Measurements from ENCODE around the gene KCTD19. TPM values are rescaled to one million over a fixed set of nuclear protein-coding genes. Genes with fewer than 3 reads are reported as not detected.
A peak's percentile ranks its signal among the peaks of the same experiment; 100 is the strongest.
"Not testable (repeated sequence)": the region's sequence is repeated elsewhere in the genome, so short reads cannot be mapped to it uniquely, and the experiment has no call there.

Gene KCTD19
- not detected in 2 replicates for total RNA-seq (2014; rRNA removed; shearing (Covaris generic))

DNA sequence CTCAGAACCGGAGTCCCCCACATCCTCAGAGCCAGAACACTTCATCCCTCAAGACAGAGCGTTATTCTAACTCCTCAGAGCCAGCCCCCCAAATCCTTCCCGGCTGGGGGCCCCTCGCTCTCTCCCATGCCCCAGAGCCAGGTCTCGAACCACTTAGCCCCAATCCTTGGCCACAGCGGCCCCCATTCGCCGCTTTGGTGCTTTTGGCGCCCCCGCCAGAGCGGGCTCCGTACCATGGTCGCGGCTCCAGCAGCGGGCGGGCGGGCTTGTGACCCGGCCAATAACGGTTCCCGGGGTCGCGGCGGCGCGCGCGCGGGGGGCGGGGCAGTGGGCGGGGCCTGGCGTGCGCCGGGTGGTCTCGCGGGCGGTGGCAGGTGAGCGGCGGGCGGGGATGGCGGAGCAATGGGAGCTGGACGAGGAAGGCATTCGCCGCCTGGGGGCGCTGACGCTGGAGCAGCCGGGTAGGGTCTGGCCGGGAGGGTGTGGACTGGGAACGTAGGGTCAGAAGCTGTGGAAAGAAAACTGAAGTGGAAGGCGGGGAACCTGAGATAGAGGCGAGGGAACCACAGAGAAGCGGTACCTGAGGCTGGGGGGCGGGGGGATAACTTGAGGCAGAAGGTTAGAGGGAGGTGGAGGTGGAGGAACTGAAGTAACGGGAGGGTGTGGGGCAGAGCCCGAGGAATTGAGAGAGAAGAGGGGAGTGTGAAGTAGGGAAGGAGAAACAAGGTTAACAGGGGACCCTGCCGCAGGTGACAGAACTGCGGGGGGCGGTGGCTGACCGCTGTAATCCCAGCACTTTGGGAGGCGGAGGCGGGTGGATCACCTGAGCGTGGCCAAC, at the start of gene KCTD19, which contains the start of gene LRRC36:
TSS of gene KCTD19 (minus strand) at position 270 of the 838 bp plus-strand sequence. CDS start at position 236, 34 bp downstream.
TSS of gene LRRC36 (plus strand) at position 344 of the 838 bp plus-strand sequence. CDS start at position 392, 48 bp downstream.
- no peak for DNase-seq (ENCODE audit: low spot score)

DNA sequence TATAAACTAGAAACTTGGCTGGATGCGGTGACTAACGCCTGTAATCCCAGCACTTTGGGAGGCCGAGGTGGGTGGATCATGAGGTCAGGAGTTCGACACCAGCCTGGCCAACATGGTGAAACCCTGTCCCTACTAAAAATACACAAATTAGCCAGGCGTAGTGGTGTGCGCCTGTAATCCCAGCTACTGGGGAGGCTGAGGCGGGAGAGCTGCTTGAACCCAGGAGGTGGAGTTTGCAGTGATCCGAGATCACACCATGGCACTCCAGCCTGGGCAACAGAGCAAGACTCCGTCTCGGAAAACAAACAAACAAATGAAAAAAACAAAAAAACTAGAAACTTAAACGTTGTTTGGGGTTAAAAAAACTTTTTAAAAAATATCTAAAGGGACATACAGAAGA, 49.5 kb upstream of the KCTD19 start:
- DNase-seq (ENCODE audit: low spot score) = not testable (repeated sequence)

DNA sequence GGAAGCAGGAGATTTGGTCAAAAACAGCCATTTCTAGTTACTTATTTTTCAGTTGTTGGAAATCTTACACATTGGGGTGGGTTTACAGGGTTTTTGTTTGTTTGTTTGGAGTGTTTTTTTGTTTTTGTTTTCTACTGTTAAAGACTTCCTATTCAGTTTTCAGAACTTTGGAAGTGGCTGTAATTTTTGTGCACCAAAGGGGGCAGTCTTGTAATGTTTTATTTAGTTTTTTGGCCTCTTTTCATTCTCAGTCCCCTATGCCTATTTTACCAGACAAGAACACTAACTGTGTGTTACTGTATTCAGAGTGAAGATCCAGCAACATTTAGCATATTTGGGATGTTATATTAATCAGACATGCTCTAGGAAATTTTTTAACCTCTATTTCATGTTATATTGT, 46.1 kb upstream of the KCTD19 start:
- no peak for DNase-seq (ENCODE audit: low spot score)

DNA sequence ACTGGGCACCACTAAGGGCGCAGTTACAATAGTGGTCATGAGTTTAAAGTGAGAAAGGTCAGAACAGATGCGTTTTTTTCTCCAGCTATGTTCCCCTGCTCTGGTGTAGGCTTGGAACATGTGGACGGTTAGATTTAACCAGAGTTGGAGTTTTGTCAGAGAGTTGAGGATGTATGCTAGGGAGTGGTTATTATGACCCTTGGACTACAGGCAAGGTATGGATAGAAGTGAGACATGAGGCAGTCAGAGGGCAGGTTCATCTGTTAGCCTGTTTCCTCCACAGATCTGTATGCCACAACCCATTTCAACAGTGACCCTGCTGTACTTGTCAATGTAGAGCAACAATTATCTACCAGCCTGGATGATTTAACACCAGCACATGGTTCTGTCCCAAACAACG, 44.1 kb upstream of the KCTD19 start:
- no peak for DNase-seq (ENCODE audit: low spot score)

DNA sequence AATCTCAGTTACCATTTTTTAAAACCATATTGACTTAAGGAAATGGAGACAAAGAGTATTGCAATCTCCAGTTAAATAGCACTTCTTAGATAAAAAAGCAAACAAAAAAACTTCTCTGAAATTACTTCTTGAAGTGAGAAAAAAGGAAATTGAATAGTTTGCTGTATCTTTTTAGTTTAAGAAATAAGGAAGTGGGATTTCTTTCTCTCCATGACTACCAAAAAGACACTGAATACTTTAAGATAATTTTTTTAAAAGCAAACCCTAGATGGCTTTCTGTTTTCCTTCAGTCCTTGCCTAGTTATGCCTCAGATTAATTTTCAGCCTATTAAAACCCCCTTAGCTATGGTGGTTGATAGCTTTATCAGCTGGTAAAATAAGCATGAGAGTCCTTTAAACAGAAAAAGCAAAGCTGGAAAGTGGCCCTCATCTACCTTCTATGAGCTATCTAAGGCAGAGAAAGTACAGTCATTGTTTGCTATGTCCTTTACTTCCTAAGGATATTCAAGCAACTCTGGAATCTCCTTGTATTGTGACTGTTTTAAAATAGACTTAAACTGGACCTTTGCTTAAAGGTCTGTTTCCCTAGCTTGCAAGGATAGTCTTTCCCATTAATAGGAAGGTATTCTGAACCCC, 38.2 kb upstream of the KCTD19 start:
- DNase-seq (ENCODE audit: low spot score) = peak; percentile 55

DNA sequence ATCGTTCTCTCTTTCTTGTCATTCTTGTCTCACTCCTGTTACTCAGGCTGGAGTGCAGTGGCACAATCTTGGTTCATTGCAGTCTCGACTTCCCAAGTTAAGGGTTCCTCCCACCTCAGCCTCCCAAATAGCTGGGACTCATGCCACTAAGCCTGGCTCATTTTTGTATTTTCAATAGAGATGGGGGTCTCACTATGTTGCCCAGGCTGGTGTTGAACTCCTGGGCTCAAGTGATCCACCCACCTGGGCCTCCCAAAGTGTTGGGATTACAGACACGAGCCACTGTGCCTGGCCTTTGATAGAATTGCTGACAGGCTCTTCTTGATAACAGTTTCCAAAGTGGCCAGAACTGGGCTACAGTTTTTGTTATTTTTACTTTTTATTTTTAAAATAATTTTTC, 34.5 kb upstream of the KCTD19 start:
- DNase-seq (ENCODE audit: low spot score) = no peak

DNA sequence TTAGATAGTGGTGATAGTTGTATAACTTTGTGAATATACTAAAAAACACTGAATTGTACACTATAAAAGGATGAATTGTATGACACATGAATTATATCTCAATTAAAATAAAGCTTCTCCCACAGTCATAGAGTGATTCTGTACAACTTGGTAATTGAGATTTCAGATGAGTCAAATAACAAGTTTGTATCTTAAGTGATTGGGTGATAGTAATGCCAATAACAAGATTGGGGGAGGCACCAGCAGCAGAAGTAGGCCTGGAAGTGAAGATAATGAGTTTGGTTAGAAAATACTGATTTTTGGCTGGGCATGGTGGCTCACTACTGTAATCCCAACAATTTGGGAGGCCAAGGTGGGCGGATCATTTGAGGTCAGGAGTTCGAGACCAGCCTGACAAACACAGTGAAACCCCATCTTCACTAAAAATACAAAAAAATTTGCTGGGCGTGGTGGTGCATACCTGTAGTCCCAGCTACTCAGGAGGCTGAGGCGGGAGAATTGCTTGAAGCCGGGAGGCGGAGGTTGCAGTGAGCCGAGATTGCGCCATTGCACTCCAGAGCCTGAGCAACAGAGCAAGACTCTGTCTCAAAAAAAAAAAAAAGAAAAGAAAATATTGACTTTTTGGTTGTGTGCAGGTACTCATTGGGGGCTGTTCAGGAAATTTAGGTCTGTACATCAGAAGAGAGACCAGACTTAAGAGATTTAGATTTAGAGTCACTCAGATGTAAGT, 33.2 kb upstream of the KCTD19 start:
- DNase-seq (ENCODE audit: low spot score) = not testable (repeated sequence)

DNA sequence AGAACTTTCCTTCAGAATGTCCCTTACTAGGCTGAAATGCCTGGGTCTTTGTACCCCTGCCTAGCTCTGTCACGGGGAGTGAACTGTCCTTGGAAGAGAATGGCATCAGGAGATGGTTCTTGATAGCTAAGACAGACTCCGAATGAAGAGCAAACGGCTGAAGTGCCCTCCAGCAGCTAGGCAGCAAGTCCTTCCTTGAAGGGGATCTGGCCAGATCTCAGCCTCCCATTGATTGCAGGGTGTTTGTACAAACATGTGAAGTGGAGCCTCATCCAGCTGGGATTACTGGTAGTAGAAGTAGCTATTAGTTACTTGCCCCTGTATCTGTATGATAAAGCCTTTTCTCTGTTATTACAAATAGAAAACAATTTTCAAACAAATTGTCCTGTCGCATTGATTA, 31.0 kb upstream of the KCTD19 start:
- no peak for DNase-seq (ENCODE audit: low spot score)

DNA sequence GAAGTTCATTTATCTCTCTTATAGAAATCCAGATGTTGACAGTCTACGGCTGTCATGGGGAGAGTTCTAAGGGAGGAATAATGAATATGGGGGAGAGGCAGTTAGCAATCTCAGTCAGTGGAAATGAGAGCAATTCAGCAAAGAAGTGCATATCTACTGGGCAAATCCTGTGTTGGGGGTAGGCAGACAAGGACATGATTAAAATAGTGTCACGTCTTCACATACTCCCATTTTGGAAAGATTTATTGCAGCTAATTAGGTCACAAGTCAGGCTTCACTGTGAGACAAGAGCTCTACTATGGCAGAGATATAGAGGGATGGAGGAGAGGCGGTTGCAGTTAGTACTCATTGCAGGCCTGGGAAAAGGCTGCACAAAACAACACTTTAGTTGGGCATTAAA, 29.9 kb upstream of the KCTD19 start:
- no peak for DNase-seq (ENCODE audit: low spot score)

DNA sequence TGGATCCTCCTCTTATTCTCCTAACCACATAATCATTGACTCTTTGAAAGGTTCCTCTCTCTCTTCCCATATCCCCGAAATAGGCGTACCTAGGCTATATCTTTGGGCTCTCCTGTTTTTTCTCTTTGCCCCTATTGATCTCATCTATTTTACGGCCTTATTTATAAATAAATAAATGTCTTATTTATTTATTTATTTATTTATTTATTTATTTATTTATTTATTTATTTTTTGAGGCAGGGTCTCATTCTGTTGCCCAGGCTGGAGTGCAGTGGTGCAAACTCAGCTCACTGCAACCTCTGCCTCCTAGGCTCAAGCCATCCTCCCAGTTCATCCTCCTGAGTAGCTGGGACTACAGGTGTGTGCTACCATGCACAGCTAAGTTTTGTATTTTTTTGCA, 25.9 kb upstream of the KCTD19 start:
- DNase-seq (ENCODE audit: low spot score) = not testable (repeated sequence)

DNA sequence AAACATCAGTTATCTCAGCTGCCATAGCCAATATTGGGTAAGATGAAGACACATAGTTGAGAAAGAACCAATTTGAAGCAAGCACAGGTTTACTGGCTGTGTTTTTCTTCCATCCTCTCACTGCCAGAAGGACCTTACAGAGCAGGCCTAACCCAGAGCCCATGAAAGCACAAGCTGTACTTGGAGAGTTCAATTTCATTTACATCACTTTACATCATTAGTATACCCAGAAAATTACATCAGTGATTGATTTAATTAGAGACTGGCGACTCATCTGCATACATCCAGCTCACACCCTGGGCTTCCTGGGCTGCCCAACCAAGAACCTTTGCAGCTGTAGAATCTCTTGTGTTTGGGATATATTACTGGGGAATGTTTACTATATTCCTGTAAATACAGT, 23.8 kb upstream of the KCTD19 start:
- DNase-seq (ENCODE audit: low spot score) = no peak

DNA sequence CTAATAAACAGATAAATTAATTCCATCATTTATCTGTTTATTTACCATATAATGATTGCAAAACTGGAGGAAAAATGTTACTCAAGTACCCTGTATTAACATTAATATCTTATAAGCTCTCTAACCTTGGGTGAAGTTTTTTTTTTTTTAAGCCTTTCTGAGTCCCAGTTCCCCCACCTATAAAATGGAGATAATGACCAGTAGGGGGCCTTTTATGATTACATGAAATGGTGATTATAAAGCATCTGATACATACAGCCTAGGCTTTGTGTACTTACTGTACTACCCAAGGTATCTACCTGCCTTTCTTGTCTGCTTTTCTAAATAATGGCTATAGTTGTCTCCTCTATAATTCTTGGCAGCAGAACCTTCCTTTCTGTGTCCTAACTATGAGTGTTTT, 22.6 kb upstream of the KCTD19 start:
- DNase-seq (ENCODE audit: low spot score) = peak; percentile 71

DNA sequence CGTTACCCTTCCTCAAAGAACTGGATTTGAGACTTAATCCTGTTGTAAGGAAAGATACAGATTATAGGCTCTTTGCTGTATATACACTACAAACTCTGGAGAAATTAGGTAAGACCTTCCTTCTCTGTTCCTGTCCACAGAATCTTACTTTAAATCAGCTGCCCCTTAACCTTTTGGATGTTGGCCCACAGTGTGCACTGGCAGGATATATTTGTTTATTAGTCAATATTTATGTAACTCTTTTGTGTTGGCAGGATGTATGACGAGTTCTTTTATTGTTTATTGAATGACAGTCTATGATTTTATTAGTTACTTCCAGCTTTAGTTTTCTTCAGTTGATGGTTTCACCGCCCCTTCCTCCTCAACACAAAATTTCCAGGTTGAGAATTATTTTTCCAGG, 19.8 kb upstream of the KCTD19 start:
- DNase-seq (ENCODE audit: low spot score) = peak; percentile 48

DNA sequence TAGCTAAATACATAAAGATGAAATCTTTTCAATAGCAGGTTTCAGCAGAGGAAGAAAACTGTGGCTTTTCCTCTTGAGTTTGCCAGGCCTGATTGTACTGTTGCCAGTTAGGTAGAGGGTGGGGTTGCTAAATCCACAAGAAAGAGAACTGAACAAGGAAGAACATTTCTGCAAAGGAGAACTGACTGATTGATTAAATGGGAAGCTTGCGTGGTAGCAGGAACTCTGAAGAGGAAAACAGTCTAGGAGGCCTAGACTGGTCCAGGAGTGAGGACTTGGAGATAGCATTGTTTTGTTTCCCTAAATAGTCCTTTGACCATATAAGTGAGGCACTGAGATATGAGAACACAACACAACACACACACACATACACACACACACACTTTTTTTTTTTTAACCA, 18.9 kb upstream of the KCTD19 start:
- DNase-seq (ENCODE audit: low spot score) = peak; percentile 40

DNA sequence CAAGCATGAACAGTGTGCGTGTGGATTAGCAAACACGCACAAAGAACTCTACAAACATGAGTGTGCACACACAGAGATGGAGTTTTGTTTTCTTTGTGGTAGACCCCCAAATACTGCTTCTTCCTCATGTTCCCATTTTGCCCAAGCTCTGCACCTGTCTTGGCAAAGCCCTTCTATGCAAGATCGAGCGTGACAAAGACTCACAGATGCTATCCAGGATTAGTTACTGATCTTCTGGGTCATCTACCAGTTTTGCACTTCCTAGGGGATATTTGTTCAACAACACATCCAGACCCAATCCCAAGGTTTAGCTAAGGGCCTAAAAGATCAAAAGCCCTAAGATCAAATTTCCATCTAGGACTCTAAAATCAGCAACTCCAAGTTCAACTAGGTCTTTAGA, 16.1 kb upstream of the KCTD19 start:
- no peak for DNase-seq (ENCODE audit: low spot score)

DNA sequence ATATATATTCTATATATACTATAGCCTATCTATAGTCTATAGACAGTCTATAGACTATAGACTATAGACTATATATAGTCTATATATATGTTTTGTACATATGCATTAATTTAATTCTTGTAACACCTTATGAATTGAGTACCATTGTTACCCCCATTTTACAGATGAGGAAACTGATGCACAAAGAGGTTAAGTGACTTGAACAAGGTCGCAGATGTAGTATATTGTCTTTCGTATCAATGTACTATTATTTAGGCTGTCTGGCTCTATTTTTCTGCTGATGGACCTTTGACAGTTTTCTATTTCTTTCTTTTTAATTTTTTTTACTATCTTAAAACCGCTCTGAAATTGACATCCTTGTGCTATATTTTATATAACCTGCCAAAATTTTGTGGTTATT, 14.7 kb upstream of the KCTD19 start:
- DNase-seq (ENCODE audit: low spot score) = no peak

DNA sequence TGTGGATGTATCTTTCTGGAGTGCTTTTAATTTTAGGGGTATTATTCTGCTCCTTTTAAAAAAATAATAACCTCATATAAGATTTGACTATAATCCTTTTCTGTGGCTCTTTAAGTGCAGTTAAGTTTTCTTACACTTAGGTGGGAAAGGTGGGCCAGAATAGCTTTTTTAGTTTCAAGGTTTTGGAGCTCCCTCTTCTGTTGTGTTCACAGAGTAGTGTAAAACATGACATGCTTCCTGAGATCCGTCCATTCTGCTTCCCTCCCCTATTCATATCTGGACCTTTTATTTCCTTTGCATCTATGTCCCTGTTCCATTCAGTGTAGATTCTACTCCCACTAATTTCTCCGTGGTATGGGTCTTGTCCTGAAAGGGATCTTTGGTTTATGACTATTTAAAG, 12.9 kb upstream of the KCTD19 start:
- peak; percentile 25 for DNase-seq (ENCODE audit: low spot score)

DNA sequence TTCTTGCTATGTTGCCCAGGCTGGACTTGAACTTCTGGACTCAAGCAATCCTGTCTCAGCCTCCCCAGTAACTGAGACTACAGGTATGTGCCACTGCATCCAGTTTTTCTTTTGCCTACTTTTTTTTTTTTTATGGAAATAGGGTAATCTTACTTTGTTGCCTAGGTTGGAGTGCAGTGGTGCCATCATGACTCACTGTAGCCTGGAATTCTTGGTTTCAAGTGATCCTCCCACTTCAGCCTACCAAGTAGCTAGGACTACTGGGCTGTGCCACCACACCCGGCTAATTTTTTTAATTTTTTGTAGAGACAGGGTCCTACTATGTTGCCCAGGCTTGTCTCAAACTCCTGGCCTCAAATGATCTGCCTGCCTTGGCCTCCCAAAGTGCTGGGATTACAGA, 10.1 kb upstream of the KCTD19 start:
- DNase-seq (ENCODE audit: low spot score) = no peak

DNA sequence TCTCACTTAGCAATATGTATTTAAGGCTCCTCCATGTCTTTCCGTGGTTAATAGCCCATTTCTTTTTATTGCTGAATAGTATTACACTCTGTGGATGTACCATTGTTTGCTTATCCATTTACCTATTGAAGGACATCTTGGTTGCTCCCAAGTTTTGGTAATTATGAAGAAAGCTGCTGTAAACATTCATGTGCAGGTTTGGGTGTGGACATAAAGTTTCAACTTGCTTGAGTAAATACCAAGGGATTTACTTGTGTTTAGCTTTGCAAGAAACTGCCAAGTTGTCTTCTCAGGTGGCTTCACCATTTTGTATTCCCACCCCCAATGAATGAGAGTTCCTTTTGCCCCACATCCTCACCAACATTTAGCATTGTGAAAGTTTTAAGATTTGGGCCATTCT, 9.6 kb upstream of the KCTD19 start:
- DNase-seq (ENCODE audit: low spot score) = no peak

DNA sequence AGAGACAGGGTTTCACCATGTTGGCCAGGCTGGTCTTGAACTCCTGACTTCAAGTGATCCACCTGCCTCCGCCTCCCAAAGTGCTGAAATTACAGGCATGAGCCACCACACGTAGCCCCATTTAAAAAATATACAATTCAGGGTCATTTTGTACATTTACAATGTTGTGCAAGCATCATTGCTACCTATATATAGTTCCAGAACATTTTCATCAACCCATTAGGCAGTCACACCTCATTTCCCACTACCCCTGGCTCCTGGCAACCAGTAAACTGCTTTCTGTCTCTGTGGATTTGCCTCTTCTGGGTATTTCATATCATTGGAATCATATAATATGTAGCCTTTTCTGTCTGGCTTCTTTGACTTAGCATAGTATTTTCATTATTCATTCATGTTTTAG, 6.8 kb upstream of the KCTD19 start:
- DNase-seq (ENCODE audit: low spot score) = no peak

DNA sequence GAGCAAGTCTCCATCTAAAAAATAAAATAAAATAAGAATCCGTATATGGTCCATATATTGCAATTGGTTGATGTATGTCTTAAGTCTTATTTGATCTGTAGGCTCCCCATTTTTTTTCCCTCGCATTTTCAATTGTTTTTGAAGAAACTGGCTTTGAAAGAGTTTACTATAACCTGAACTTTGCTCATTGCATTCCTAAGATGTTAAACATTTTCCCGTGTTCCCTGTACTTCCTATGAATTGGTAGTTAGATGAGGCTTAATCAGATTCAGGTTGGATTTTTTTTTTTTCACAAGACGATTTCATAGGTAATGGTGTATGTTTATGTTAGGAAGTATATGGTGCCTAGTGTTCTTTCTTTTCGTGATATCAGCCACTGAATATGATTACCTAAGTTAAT, 3.4 kb upstream of the KCTD19 start:
- DNase-seq (ENCODE audit: low spot score) = no peak

DNA sequence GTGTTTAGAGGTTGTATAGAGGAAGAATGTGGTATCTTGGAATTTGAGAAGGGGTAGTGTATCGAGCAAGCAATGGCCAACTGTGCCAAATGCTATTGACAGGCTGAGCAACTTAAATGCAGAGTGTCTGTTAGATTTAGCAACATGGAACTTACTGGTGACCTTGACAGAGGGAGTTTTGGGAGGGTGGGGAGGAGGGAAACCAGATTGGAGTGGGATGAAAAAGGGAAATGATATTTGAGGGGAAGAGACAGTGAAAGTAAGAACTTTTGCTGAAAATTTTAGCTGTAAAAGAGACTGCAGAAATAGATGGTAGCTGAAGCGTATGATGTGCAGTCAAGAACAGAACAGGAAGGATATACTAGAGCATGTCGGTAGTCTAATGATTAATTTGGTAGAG, 1.2 kb upstream of the KCTD19 start:
- no peak for DNase-seq (ENCODE audit: low spot score)

DNA sequence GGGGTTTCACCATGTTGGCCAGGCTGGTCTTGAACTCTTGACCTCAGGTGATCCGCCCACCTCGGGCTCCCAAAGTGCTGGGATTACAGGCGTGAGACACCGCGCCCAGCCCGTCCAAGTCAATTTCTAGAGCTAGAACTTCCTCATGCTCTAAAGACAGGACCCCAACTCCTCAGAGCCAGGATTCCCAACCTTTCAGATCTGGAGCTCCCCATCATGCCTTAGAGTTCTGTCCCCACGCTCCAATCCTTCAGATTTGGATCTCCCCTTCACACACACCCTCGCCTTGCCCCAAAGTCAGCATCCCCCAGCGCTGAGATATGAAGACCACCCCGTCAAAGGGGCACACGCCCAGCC, 448 bp downstream of the KCTD19 start:
- no peak for DNase-seq (ENCODE audit: low spot score)
